ENCODE measurements around the gene TMPRSS9.

GRCh38 chr19:2371656-2372055 is 11.6 kb downstream of the TMPRSS9 start:
- TF ChIP-seq, protein P1, sequence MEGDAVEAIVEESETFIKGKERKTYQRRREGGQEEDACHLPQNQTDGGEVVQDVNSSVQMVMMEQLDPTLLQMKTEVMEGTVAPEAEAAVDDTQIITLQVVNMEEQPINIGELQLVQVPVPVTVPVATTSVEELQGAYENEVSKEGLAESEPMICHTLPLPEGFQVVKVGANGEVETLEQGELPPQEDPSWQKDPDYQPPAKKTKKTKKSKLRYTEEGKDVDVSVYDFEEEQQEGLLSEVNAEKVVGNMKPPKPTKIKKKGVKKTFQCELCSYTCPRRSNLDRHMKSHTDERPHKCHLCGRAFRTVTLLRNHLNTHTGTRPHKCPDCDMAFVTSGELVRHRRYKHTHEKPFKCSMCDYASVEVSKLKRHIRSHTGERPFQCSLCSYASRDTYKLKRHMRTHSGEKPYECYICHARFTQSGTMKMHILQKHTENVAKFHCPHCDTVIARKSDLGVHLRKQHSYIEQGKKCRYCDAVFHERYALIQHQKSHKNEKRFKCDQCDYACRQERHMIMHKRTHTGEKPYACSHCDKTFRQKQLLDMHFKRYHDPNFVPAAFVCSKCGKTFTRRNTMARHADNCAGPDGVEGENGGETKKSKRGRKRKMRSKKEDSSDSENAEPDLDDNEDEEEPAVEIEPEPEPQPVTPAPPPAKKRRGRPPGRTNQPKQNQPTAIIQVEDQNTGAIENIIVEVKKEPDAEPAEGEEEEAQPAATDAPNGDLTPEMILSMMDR (IDR thresholded peaks at IDR 0.05): no peak
- TF ChIP-seq ZFX (IDR thresholded peaks at IDR 0.05; ENCODE audit: borderline replicate concordance): no peak

Measured in 22Rv1 (cell line).